Lower leg skin (tissue), 4 donors: ENCODE results near the gene LRRC34. TPM values are rescaled to one million over a fixed set of nuclear protein-coding genes. Genes with fewer than 3 reads are reported as not detected.

Experiments
- DNase-seq, 2 donors: peaks; one replicate each; pipeline ENCODE4 v3.0.0-alpha.2; 2019; ENCODE audit warnings: low spot score in 2 of 2
- H3K4me3 ChIP-seq: fragments of 200-600 bp; sonication (generic); 2 replicates; pipeline ENCODE4 v1.5.1; 2017; ENCODE audit warnings: mild to moderate bottlenecking, low read depth; ENCODE audit not compliant: poor library complexity, severe bottlenecking
- POLR2A ChIP-seq, 2 donors: fragments of 450-650 bp; IDR thresholded peaks; one replicate each; pipeline ENCODE4 v1.6.1; 2016 to 2017; ENCODE audit warnings: antibody characterized with exemption in 2 of 2, mild to moderate bottlenecking in 1 of 2, moderate library complexity in 1 of 2
- WGBS, 2 donors: methylation state at CpG; one replicate each; pipeline ENCODE4 v1.1.5; 2018; 5-methylcytosine and 5-hydroxymethylcytosine counted together
- intact Hi-C: fragments of 100-400 bp; cut with DNase I; formaldehyde crosslinking; loops from one replicate; pipeline ENCODE4 v1.15.0; 2023; ENCODE audit warnings: low total_unique reads
- total RNA-seq, 4 donors: library from RNA; depleted of rRNA; stranded (reverse); fragments of >200 nt; gene quantifications; one replicate each; pipeline ENCODE4 v1.1.0, GENCODE V29; 2016
- TF ChIP-seq, protein P1 (sequence below), 3 donors: fragments of 450-650 bp; IDR thresholded peaks; one replicate each; pipeline ENCODE4 v1.5.1; 2016; ENCODE audit warnings: antibody characterized with exemption in 3 of 3, mild to moderate bottlenecking in 3 of 3, moderate library complexity in 2 of 3

Gene LRRC34
- total RNA-seq, 4 donors from 2014 or later, result 0.34 to 1.8 (median 0.34) TPM; not detected in 1

- 97 to 98% methylated on average over 3 of the region's 3 CpGs for WGBS, 2 donors
- DNase-seq, result no peak
- no peak overlapping the region for H3K4me3 ChIP-seq
- no peak for TF ChIP-seq POLR2A (IDR thresholded peaks at IDR 0.05)
- TF ChIP-seq, protein P1, sequence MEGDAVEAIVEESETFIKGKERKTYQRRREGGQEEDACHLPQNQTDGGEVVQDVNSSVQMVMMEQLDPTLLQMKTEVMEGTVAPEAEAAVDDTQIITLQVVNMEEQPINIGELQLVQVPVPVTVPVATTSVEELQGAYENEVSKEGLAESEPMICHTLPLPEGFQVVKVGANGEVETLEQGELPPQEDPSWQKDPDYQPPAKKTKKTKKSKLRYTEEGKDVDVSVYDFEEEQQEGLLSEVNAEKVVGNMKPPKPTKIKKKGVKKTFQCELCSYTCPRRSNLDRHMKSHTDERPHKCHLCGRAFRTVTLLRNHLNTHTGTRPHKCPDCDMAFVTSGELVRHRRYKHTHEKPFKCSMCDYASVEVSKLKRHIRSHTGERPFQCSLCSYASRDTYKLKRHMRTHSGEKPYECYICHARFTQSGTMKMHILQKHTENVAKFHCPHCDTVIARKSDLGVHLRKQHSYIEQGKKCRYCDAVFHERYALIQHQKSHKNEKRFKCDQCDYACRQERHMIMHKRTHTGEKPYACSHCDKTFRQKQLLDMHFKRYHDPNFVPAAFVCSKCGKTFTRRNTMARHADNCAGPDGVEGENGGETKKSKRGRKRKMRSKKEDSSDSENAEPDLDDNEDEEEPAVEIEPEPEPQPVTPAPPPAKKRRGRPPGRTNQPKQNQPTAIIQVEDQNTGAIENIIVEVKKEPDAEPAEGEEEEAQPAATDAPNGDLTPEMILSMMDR (IDR thresholded peaks at IDR 0.05), result no peak
- intact Hi-C loops, result no loop called here
These were observed 36.0 kb upstream of the LRRC34 start for GRCh38 chr3:169848741-169849140.

GRCh38 chr3:169847896-169848295 lies 35.2 kb upstream of the LRRC34 start:
- TF ChIP-seq, protein P1 (IDR thresholded peaks at IDR 0.05), result no peak
- TF ChIP-seq POLR2A (IDR thresholded peaks at IDR 0.05), result no peak
- DNase-seq, result no peak
- intact Hi-C loops, result no loop called here
- 39 to 44% methylated on average over 4 of the region's 4 CpGs for whole genome bisulfite sequencing, 2 donors
- no peak overlapping the region for H3K4me3 ChIP-seq

- H3K4me3 ChIP-seq, result no peak overlapping the region
- DNase-seq, result no peak
- intact Hi-C loops, result no loop called here
- TF ChIP-seq POLR2A (IDR thresholded peaks at IDR 0.05), result no peak
- TF ChIP-seq, protein P1 (IDR thresholded peaks at IDR 0.05), result no peak
- 92 to 93% methylated on average over 11 of the region's 11 CpGs for WGBS, 2 donors
These were observed 33.9 kb upstream of the LRRC34 start for GRCh38 chr3:169846458-169847193.

GRCh38 chr3:169842960-169843359 lies 30.3 kb upstream of the LRRC34 start:
- intact Hi-C loops, result no loop called here
- no peak for DNase-seq
- no peak for TF ChIP-seq POLR2A (IDR thresholded peaks at IDR 0.05)
- TF ChIP-seq, protein P1 (IDR thresholded peaks at IDR 0.05), result no peak
- WGBS, 2 donors, result 47 to 59% methylated on average over 3 of the region's 3 CpGs
- no peak overlapping the region for H3K4me3 ChIP-seq

DNA sequence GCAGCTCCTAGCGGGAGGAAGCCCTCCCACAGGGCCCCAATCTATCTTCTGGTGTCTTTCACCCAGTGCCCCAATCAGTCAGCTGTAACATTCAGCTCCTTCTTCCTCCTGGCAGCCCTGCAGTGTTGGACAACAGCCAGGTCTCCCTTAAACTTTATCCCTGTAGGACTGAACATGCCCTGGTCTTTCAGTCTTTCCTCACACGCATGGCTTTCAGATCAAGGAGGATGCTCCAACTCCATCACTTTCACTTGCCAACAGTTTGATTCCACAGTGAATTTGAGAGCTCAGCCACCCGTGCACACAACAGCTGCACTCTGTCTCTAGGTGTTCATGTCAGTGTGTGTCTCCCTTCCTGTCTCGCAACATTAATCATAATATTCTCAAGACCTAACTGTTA lies 28.5 kb upstream of the LRRC34 start:
- no peak for DNase-seq
- TF ChIP-seq POLR2A (IDR thresholded peaks at IDR 0.05), result no peak
- TF ChIP-seq, protein P1 (IDR thresholded peaks at IDR 0.05), result no peak
- no peak overlapping the region for H3K4me3 ChIP-seq
- intact Hi-C loops, result no loop called here
- WGBS, 2 donors, result 60 to 70% methylated on average over 4 of the region's 4 CpGs
